ENCODE results near the gene KCNQ1. TPM values are rescaled to one million over a fixed set of nuclear protein-coding genes. Genes with fewer than 3 reads are reported as not detected.

Gene KCNQ1
- total RNA-seq, 1 donor from 2014 or later, result 2.6 TPM

DNA sequence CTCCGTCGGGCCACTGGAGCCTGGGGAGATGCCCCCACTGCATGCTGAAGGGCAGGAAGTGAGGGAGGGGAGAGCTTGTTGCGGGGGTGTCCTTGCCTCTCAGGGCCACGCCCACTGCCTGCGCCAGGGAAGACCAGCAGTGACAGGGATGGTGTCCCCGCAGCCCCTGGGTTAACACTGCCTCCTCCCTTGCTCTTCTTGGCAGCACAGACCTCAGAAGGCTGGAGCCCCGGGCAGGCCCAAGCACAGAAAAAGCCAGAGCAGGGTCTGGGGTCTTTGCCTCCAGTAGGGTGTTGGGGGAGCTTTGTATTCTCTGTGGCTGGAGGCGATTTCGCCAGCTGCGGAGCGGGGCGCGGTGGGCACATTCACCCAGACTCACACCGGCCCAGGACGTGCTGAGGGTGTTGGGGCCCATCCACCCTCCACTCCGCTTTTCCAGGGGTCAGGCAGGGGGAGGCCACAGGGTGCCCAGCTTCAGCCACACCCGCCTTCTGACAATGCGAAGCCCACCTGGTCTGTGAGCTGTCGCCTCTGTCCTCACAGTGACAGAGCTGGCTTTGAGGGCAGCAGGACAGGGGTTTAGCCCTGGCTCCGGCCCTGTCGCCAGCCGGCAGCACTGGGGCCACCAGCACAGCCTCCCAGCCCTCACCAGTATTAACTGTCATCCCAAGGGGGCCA lies 357.0 kb downstream of the KCNQ1 start:
- Histone ChIP-seq H3K9ac (ENCODE audit: low read depth in 1 of 3, low read length in 3 of 3) (no peak overlapping the region), H3K4me1 (ENCODE audit: control insufficient read depth in 3 of 3, insufficient read depth in 3 of 3, low read length in 3 of 3) (peaks cover 4 to 23% (median 8%) of the 10 kb centered on the region in 3 donors), H3K27me3 (ENCODE audit: control insufficient read depth in 3 of 3, insufficient read depth in 3 of 3, low read length in 3 of 3) (peaks cover 8 to 18% (median 15%) of the 10 kb centered on the region in 3 donors), H3K27ac (ENCODE audit: low read depth, low read length) (no peak overlapping the region), H3K9me3 (ENCODE audit: control insufficient read depth in 3 of 3, low read length in 3 of 3) (peaks cover 0 to 3% (median 0%) of the 10 kb centered on the region in 3 donors), H3K36me3 (ENCODE audit: control insufficient read depth in 3 of 3, insufficient read depth in 3 of 3, low read length in 3 of 3) (no peaks in the 10 kb centered on the region), H3K4me3 (ENCODE audit: low read length in 3 of 3) (no peak overlapping the region)

DNA sequence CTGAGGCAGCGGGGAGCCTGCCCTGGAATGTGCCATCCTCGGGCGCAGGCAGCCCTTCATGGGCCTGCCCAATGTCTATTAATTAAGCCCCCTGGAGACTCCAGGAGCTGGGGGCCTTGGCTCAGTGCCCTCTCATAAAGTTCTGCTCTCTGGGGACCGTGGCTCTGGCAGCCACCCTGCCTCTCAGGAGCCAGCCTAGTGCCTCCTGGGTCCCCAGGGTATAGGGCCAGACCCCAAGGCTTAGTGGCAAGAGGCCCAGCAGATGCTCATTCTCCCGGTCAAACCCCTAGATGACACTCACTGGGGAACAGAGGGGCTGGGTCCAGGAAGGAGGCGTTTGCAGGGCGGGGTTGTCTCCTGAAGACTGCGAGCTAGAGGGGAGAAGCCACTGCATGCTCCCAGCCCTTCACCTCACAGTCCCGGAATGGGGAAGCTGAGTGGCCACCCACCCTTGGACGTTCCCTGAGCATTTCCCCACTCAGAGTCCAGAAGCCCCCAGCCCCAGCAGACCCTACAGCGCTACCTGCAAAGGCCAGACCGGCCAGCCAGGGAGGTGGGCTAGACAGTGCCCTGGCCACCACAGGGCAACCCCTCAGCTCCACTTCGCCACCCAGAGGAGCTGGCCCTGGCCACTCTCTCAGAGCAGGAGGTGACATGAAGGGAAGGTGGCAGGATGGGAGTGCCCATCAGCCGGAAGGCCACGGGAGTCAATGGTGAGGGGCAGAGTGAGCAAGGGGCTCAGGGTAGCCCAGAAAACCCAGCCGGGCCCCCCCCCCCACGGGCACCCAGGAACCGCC lies 357.8 kb downstream of the KCNQ1 start:
- H3K27ac ChIP-seq (ENCODE audit: low read depth, low read length), result no peak overlapping the region
- peaks cover 8 to 26% (median 8%) of the 10 kb centered on the region in 3 donors for H3K4me1 ChIP-seq (ENCODE audit: control insufficient read depth in 3 of 3, insufficient read depth in 3 of 3, low read length in 3 of 3)
- H3K27me3 ChIP-seq (ENCODE audit: control insufficient read depth in 3 of 3, insufficient read depth in 3 of 3, low read length in 3 of 3), result peaks cover 9 to 19% (median 18%) of the 10 kb centered on the region in 3 donors

DNA sequence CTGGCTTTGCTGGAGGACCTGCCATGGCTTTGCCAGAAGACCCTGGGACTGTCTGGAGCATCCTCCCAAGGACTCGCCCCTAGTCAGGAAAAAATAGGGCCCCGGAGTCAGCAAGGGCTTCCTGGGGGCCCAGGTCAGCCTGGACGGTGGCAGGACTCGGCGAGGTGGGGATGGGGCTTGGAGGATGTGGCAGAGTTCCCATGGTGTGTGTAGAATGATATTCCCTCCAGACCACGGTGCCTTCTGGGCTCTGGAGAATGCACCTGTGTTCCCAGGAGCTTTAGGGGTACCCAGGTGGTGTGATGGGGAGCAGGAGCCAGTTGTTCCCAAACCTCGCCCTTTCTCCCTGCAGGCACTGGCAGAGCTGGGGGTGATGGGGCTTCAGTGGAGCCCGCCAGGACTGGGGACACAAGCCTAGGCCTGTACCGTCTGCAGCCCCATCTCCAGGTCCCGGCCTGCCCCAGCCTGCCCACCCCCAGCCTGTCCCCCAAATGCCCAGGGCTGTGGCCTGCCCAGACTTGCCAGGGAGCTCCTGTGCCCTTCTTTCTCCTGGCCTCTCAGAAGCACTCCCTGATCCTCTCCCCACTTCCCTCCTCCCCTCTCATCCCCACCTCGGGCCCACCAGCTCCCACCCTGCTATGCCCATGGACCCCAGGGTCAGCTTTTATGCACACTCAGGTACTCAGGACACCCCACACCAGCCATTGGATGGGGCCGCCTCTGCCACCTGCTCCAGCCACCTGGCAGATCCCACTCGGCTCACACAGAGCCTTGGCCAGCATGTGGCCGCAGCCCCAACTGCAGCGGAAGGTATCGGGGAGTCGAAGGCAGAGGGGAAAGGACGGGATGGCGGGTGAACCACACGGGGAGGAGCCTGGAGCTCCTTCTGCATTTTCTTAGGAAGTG lies 358.6 kb downstream of the KCNQ1 start:
- H3K9ac ChIP-seq (ENCODE audit: low read depth in 1 of 3, low read length in 3 of 3), result no peak overlapping the region
- H3K9me3 ChIP-seq (ENCODE audit: control insufficient read depth in 3 of 3, low read length in 3 of 3), result peaks cover 0 to 3% (median 0%) of the 10 kb centered on the region in 3 donors
- H3K27me3 ChIP-seq (ENCODE audit: control insufficient read depth in 3 of 3, insufficient read depth in 3 of 3, low read length in 3 of 3), result peaks cover 16 to 24% (median 23%) of the 10 kb centered on the region in 3 donors
- H3K36me3 ChIP-seq (ENCODE audit: control insufficient read depth in 3 of 3, insufficient read depth in 3 of 3, low read length in 3 of 3), result no peaks in the 10 kb centered on the region
- no peak overlapping the region for H3K4me3 ChIP-seq (ENCODE audit: low read length in 3 of 3)
- H3K4me1 ChIP-seq (ENCODE audit: control insufficient read depth in 3 of 3, insufficient read depth in 3 of 3, low read length in 3 of 3), result peaks cover 8 to 30% (median 10%) of the 10 kb centered on the region in 3 donors
- H3K27ac ChIP-seq (ENCODE audit: low read depth, low read length), result no peak overlapping the region

More for the DNA sequence above, 357.8 kb downstream of the KCNQ1 start:
- no peak overlapping the region for H3K4me3 ChIP-seq (ENCODE audit: low read length in 3 of 3)
- H3K9ac ChIP-seq (ENCODE audit: low read depth in 1 of 3, low read length in 3 of 3), result no peak overlapping the region
- H3K36me3 ChIP-seq (ENCODE audit: control insufficient read depth in 3 of 3, insufficient read depth in 3 of 3, low read length in 3 of 3), result no peaks in the 10 kb centered on the region
- peaks cover 0 to 3% (median 0%) of the 10 kb centered on the region in 3 donors for H3K9me3 ChIP-seq (ENCODE audit: control insufficient read depth in 3 of 3, low read length in 3 of 3)

DNA sequence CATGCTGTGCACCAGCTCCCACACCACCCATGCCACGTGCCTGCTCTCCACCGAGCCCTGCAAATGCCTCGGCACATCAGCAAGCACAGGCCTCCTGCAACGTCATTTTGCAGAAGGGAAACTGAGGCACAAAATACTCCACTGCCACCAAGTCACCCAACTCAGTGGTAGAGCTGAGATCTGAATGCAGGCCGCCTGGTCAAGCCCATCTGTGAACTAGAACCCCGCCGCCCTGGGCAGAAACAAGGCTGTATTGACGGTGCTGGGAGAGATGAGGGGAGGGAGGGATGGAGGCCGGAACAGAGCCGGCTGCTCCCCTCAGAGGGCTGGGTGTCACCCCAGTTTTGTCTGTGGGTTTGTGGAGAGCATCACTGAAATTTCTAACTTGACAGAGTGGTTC lies 359.4 kb downstream of the KCNQ1 start:
- H3K4me1 ChIP-seq (ENCODE audit: control insufficient read depth in 3 of 3, insufficient read depth in 3 of 3, low read length in 3 of 3), result peaks cover 8 to 30% (median 10%) of the 10 kb centered on the region in 3 donors
- no peak overlapping the region for H3K9ac ChIP-seq (ENCODE audit: low read depth in 1 of 3, low read length in 3 of 3)
- peaks cover 0 to 3% (median 0%) of the 10 kb centered on the region in 3 donors for H3K9me3 ChIP-seq (ENCODE audit: control insufficient read depth in 3 of 3, low read length in 3 of 3)
- peaks cover 20 to 24% (median 23%) of the 10 kb centered on the region in 3 donors for H3K27me3 ChIP-seq (ENCODE audit: control insufficient read depth in 3 of 3, insufficient read depth in 3 of 3, low read length in 3 of 3)
- H3K27ac ChIP-seq (ENCODE audit: low read depth, low read length), result no peak overlapping the region
- no peak overlapping the region for H3K4me3 ChIP-seq (ENCODE audit: low read length in 3 of 3)
- no peaks in the 10 kb centered on the region for H3K36me3 ChIP-seq (ENCODE audit: control insufficient read depth in 3 of 3, insufficient read depth in 3 of 3, low read length in 3 of 3)

GRCh38 chr11:2804701-2805387 lies 360.0 kb downstream of the KCNQ1 start:
- Histone ChIP-seq H3K27me3 (ENCODE audit: control insufficient read depth in 3 of 3, insufficient read depth in 3 of 3, low read length in 3 of 3) (peaks cover 20 to 24% (median 23%) of the 10 kb centered on the region in 3 donors), H3K4me1 (ENCODE audit: control insufficient read depth in 3 of 3, insufficient read depth in 3 of 3, low read length in 3 of 3) (peaks cover 8 to 30% (median 10%) of the 10 kb centered on the region in 3 donors), H3K27ac (ENCODE audit: low read depth, low read length) (peak overlapping the region; percentile 19), H3K9me3 (ENCODE audit: control insufficient read depth in 3 of 3, low read length in 3 of 3) (peaks cover 0 to 2% (median 0%) of the 10 kb centered on the region in 3 donors), H3K36me3 (ENCODE audit: control insufficient read depth in 3 of 3, insufficient read depth in 3 of 3, low read length in 3 of 3) (no peaks in the 10 kb centered on the region), H3K4me3 (ENCODE audit: low read length in 3 of 3) (no peak overlapping the region), H3K9ac (ENCODE audit: low read depth in 1 of 3, low read length in 3 of 3) (no peak overlapping the region)

DNA sequence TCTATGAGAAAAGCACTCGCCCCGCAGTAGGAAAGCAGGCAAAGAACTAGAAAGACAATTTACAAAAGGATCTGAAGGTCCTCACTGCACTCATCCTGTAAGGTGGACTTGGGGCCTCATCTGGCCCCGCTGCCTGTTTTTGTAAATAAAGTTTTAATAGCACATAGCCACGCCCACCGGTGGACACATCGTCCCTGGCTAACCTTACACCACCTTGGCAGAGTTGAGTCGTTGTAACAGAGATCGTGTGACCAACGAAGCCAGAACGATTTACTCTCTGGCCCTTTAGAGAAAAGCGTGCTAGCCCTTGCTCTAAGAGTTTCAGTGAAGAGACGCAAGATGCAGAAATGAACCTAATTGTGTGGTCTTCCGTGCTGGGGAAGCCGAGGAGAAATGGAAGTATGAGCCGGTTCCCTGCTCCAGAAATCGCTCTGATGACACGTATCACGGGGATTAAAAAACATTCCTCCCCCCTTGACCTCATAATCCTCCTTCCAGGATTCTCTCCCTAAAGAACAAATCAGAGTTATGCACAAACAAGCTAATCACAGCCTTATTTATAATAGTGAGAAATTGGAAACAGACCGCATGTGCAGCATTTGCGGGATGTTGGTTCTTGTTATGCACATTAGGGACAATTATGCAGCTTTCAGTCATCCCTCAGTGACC lies 360.7 kb downstream of the KCNQ1 start:
- Histone ChIP-seq H3K36me3 (ENCODE audit: control insufficient read depth in 3 of 3, insufficient read depth in 3 of 3, low read length in 3 of 3) (no peaks in the 10 kb centered on the region), H3K4me1 (ENCODE audit: control insufficient read depth in 3 of 3, insufficient read depth in 3 of 3, low read length in 3 of 3) (peaks cover 8 to 30% (median 10%) of the 10 kb centered on the region in 3 donors), H3K9ac (ENCODE audit: low read depth in 1 of 3, low read length in 3 of 3) (no peak overlapping the region), H3K27ac (ENCODE audit: low read depth, low read length) (peak overlapping the region; percentile 19), H3K4me3 (ENCODE audit: low read length in 3 of 3) (peak overlapping the region in 1 of 3 donors; percentile 6), H3K9me3 (ENCODE audit: control insufficient read depth in 3 of 3, low read length in 3 of 3) (peaks cover 0 to 2% (median 0%) of the 10 kb centered on the region in 3 donors), H3K27me3 (ENCODE audit: control insufficient read depth in 3 of 3, insufficient read depth in 3 of 3, low read length in 3 of 3) (peaks cover 20 to 24% (median 23%) of the 10 kb centered on the region in 3 donors)

GRCh38 chr11:2806351-2807024 lies 361.7 kb downstream of the KCNQ1 start:
- H3K4me3 ChIP-seq (ENCODE audit: low read length in 3 of 3), result no peak overlapping the region
- peaks cover 0 to 2% (median 0%) of the 10 kb centered on the region in 3 donors for H3K9me3 ChIP-seq (ENCODE audit: control insufficient read depth in 3 of 3, low read length in 3 of 3)
- H3K27ac ChIP-seq (ENCODE audit: low read depth, low read length), result no peak overlapping the region
- H3K4me1 ChIP-seq (ENCODE audit: control insufficient read depth in 3 of 3, insufficient read depth in 3 of 3, low read length in 3 of 3), result peaks cover 8 to 30% (median 10%) of the 10 kb centered on the region in 3 donors
- H3K27me3 ChIP-seq (ENCODE audit: control insufficient read depth in 3 of 3, insufficient read depth in 3 of 3, low read length in 3 of 3), result peaks cover 20 to 31% (median 23%) of the 10 kb centered on the region in 3 donors
- no peak overlapping the region for H3K9ac ChIP-seq (ENCODE audit: low read depth in 1 of 3, low read length in 3 of 3)
- no peaks in the 10 kb centered on the region for H3K36me3 ChIP-seq (ENCODE audit: control insufficient read depth in 3 of 3, insufficient read depth in 3 of 3, low read length in 3 of 3)

GRCh38 chr11:2807025-2807681 lies 362.3 kb downstream of the KCNQ1 start:
- peaks cover 0 to 2% (median 0%) of the 10 kb centered on the region in 3 donors for H3K9me3 ChIP-seq (ENCODE audit: control insufficient read depth in 3 of 3, low read length in 3 of 3)
- H3K27me3 ChIP-seq (ENCODE audit: control insufficient read depth in 3 of 3, insufficient read depth in 3 of 3, low read length in 3 of 3), result peaks cover 20 to 33% (median 23%) of the 10 kb centered on the region in 3 donors

More at GRCh38 chr11:2807025-2807681, 362.3 kb downstream of the KCNQ1 start:
- no peak overlapping the region for H3K4me3 ChIP-seq (ENCODE audit: low read length in 3 of 3)
- no peak overlapping the region for H3K27ac ChIP-seq (ENCODE audit: low read depth, low read length)
- peaks cover 8 to 34% (median 14%) of the 10 kb centered on the region in 3 donors for H3K4me1 ChIP-seq (ENCODE audit: control insufficient read depth in 3 of 3, insufficient read depth in 3 of 3, low read length in 3 of 3)
- H3K36me3 ChIP-seq (ENCODE audit: control insufficient read depth in 3 of 3, insufficient read depth in 3 of 3, low read length in 3 of 3), result no peaks in the 10 kb centered on the region
- H3K9ac ChIP-seq (ENCODE audit: low read depth in 1 of 3, low read length in 3 of 3), result no peak overlapping the region

All from skeletal muscle tissue (tissue), 4 donors.